LNCaP clone FGC (cell line): ENCODE results near the gene PRCC.

ENCODE experiments used
- DNase-seq: peaks from one replicate; pipeline ENCODE4 v3.0.0-alpha.2; 2011; ENCODE audit warnings: low read depth
- H3K4me3 ChIP-seq: 2 replicates; pipeline ENCODE4 v1.5.1; 2011; ENCODE audit warnings: mild to moderate bottlenecking, low read depth, low read length, control low read depth
- CTCF ChIP-seq: IDR thresholded peaks from 2 replicates; pipeline ENCODE4 v1.5.1; 2012; ENCODE audit warnings: mild to moderate bottlenecking; ENCODE audit not compliant: control insufficient read depth, insufficient read depth; ENCODE audit errors: extremely low read depth

The PRCC gene

GRCh38 chr1:156816561-156817328, 49.4 kb downstream of the PRCC start, which contains the start of gene SH2D2A:
Gene SH2D2A (minus strand): TSS chr1:156816848. CDS start chr1:156816708, 140 bp downstream.
- no peak for TF ChIP-seq CTCF
- DNase-seq, result no peak
- H3K4me3 ChIP-seq, result no peak within 1 kb of the TSS

GRCh38 chr1:156821801-156822200, 54.5 kb downstream of the PRCC start:
- no peak for DNase-seq
- TF ChIP-seq CTCF, result no peak
- no peak overlapping the region for H3K4me3 ChIP-seq

GRCh38 chr1:156822680-156823079, 55.3 kb downstream of the PRCC start:
- no peak for DNase-seq
- TF ChIP-seq CTCF, result no peak
- H3K4me3 ChIP-seq, result no peak overlapping the region

- TF ChIP-seq CTCF, result no peak
- H3K4me3 ChIP-seq, result no peak overlapping the region
- no peak for DNase-seq
Observed at GRCh38 chr1:156823210-156823790, 56.0 kb downstream of the PRCC start.

- H3K4me3 ChIP-seq, result no peak overlapping the region
- no peak for DNase-seq
- TF ChIP-seq CTCF, result no peak
Observed at GRCh38 chr1:156826630-156827029, 59.3 kb downstream of the PRCC start.

GRCh38 chr1:156828400-156829124, 61.2 kb downstream of the PRCC start:
- H3K4me3 ChIP-seq, result no peak overlapping the region
- DNase-seq, result no peak
- TF ChIP-seq CTCF, result no peak

- DNase-seq, result no peak
- TF ChIP-seq CTCF, result no peak
- H3K4me3 ChIP-seq, result no peak overlapping the region
Observed at GRCh38 chr1:156832434-156832833, 65.1 kb downstream of the PRCC start.
